Measurements from ENCODE around the gene PLIN5.

PLIN5 gene

DNA sequence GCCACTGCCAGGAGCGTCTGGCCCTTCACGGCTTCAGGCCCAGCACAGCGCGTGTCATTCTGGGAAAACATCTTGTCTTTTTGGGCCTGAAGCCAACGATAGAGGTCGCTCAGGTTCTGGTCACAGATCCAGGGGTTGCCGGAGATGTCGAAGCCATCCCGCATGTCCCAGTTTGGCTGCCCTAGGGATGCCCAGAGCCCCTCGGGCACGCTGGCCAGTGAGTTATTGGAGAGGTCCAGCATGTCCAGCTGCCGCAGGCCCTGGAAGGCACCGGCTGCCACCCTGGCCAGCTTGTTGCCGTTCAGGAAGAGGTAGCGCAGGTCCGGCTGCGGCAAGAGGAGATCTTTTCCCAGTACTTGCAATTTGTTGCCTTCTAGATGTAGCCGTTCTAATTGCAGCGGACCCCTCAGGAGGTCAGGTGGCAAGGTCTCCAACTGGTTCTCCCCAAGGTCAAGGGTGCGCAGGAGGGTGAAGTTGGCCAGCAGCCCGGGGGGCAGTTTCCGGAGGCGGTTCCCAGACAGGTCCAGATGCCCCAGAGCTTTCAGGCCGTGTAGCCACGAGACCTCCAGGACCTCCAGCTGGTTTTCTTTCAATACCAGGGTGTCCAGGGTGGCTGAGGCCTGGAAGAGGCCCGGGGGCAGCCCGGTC, 3.1 kb upstream of the PLIN5 start:
- no peak overlapping the region for H3K4me3 ChIP-seq (ENCODE audit: control insufficient read depth, low read depth, low read length)
- TF ChIP-seq, protein P1, sequence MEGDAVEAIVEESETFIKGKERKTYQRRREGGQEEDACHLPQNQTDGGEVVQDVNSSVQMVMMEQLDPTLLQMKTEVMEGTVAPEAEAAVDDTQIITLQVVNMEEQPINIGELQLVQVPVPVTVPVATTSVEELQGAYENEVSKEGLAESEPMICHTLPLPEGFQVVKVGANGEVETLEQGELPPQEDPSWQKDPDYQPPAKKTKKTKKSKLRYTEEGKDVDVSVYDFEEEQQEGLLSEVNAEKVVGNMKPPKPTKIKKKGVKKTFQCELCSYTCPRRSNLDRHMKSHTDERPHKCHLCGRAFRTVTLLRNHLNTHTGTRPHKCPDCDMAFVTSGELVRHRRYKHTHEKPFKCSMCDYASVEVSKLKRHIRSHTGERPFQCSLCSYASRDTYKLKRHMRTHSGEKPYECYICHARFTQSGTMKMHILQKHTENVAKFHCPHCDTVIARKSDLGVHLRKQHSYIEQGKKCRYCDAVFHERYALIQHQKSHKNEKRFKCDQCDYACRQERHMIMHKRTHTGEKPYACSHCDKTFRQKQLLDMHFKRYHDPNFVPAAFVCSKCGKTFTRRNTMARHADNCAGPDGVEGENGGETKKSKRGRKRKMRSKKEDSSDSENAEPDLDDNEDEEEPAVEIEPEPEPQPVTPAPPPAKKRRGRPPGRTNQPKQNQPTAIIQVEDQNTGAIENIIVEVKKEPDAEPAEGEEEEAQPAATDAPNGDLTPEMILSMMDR (IDR thresholded peaks at IDR 0.05; ENCODE audit: control insufficient read depth, insufficient read depth, low read depth, low read length, missing control alignments): no peak
- no peak for DNase-seq (ENCODE audit: low read depth)

DNA sequence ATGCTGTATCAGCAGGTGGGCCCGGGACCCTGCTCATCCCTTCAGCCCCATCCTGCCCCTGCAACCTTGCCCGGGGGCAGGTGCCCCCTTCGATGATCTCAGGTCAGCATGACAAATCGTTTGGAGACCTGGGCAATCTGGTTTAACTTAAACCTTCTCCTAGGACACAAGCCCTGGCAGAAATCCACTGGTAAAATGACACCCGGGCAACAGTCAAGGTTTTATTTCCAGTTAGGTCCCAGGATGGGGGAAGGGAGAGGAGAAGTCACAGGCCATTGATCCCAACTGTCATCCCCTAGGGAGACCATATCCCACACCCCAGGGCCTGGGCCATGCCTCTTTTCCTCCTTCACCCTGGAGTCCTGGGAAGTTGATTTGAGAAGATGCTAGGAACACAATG, 1.8 kb upstream of the PLIN5 start:
- TF ChIP-seq, protein P1 (IDR thresholded peaks at IDR 0.05; ENCODE audit: control insufficient read depth, insufficient read depth, low read depth, low read length, missing control alignments): no peak
- DNase-seq (ENCODE audit: low read depth): no peak
- no peak overlapping the region for H3K4me3 ChIP-seq (ENCODE audit: control insufficient read depth, low read depth, low read length)

DNA sequence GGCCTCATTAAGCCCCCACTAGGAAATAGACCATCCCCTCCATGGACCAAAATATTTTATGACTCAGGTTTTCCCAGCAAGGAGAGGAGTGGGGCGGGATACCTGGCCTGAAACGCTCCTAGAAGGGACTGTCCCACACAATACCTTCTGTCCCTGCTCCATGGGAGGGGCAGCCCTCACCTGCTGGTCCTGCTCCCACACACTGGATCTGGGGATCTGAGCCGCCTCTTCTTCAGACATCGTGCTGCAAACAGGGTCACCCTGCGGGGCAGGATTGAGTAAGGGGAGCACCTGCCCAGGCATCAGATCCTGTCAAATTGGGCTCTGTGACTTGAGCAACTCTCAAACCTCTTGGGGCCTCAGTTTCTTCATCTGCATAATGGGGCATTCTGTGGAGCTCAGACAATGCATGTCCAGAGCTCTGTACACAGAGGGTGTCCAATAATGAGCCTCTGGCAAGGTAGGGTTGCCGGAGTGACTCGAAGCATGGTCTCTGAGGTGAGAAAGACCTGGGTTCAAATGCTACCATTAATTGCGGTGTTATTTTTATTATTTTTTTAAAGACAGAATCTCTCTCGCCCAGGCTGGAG, 1.1 kb downstream of the PLIN5 start:
- no peak for DNase-seq (ENCODE audit: low read depth)
- TF ChIP-seq, protein P1 (IDR thresholded peaks at IDR 0.05; ENCODE audit: control insufficient read depth, insufficient read depth, low read depth, low read length, missing control alignments): no peak
- no peak overlapping the region for H3K4me3 ChIP-seq (ENCODE audit: control insufficient read depth, low read depth, low read length)

DNA sequence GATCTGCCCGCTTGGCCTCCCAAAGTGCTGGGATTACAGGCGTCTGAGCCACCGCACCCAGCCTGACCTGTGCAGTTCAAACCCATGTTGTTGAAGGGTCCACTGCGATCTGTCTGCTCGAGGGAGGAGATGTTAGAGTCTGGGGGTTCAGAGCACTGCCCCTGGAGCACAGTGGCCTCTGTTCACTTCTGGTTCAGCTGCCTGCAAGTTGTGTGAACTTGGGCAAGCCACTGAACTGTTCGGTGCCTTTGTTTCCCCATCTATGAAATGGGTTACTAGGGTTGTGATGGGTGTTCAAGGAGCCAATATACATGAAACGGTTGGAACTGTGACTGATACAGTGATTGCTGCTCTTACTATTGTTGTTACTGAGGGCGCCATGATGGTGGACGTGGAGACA, 1.7 kb downstream of the PLIN5 start:
- no peak for DNase-seq (ENCODE audit: low read depth)
- TF ChIP-seq, protein P1 (IDR thresholded peaks at IDR 0.05; ENCODE audit: control insufficient read depth, insufficient read depth, low read depth, low read length, missing control alignments): no peak
- H3K4me3 ChIP-seq (ENCODE audit: control insufficient read depth, low read depth, low read length): no peak overlapping the region

DNA sequence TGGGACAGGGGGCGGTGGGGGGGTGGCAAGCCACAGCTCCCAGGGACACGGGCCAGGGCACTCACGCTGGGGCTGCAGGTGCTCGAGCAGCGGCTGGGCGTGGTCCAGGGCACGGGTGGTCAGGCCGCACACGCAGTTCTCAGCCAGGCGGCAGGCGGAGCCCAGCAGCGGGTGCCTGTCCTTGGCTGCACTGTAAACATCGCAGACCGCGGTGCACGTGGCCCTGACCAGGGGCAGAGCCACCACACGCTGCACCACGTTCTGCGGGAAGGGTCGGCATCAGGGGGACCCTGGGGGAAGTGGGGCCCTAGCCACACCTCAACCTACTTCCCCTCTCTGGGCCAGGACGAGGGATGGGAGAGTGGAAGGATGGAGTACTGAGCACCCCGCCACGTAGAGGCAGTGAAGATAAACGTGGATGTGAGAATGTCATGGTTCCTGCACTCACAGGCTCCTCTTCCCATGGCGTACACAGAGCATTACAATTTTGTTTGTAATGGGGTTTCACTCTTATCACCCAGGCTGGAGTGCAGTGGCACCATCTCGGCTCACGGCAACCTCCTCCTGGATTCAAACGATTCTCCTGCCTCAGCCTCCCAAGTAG, 3.4 kb downstream of the PLIN5 start:
- TF ChIP-seq, protein P1 (IDR thresholded peaks at IDR 0.05; ENCODE audit: control insufficient read depth, insufficient read depth, low read depth, low read length, missing control alignments): no peak
- H3K4me3 ChIP-seq (ENCODE audit: control insufficient read depth, low read depth, low read length): no peak overlapping the region
- no peak for DNase-seq (ENCODE audit: low read depth)

DNA sequence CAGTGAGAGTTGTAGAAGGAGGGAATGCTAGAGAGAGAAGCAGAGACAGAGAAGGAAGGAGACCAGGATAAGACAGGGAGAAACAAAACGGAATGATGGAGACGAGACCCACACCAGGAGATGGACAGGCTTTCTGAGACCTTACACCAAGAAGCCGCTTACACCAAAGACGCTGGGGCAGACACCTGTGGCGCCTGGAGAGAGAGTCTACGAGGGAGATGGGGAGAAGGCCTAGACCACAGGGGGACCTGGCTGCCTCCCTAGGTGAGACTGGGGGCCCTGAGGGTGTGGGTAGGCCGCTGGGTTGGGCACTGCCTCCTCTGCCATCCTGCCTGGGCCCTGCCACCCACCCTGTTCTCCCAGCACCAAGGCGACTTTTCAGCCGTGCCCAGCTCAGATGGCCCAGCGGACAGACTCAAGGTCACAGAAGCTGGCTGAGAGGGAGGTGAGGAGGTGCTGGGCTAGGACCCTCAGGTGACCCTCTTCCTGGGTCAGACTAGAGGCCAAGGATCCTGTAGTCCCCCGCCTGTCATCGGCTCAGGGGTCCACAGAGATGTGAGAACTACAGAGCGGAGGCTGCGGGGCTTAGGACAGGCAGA, 5.0 kb downstream of the PLIN5 start:
- TF ChIP-seq, protein P1 (IDR thresholded peaks at IDR 0.05; ENCODE audit: control insufficient read depth, insufficient read depth, low read depth, low read length, missing control alignments): no peak
- DNase-seq (ENCODE audit: low read depth): no peak
- H3K4me3 ChIP-seq (ENCODE audit: control insufficient read depth, low read depth, low read length): no peak overlapping the region

Data from AG09309 (cell line).